Diencephalon (tissue), 1 donor: ENCODE measurements around the gene ZNF394. TPM values are rescaled to one million over a fixed set of nuclear protein-coding genes. Genes with fewer than 3 reads are reported as not detected.

ENCODE experiments used
- total RNA-seq: library from RNA; depleted of rRNA; stranded (reverse); fragments of >200 nt; gene quantifications from one replicate; pipeline ENCODE4 v1.2.3, GENCODE V29; 2014

Gene ZNF394
- 28.8 TPM for total RNA-seq

GRCh38 chr7:99499721-99500636 lies at the start of gene ZNF394:
Gene ZNF394, minus strand, starts transcription at chr7:99500281. Its CDS starts 188 bp downstream, at chr7:99500093.

GRCh38 chr7:99504603-99505323 lies 4.7 kb upstream of the ZNF394 start, which contains the start of gene ZKSCAN5:
Gene ZKSCAN5, plus strand, starts transcription at chr7:99504662. Its CDS starts 1,383 bp downstream, at chr7:99506045.

GRCh38 chr7:99472561-99473314 lies 27.3 kb downstream of the ZNF394 start, which contains the start of gene ZNF789:
Gene ZNF789, plus strand, starts transcription at chr7:99472890. Its CDS starts 3,567 bp downstream, at chr7:99476457.

Other genes with a start within 250 kb of the ZNF394 start
- gene MYH16, start 227.4 kb downstream of the ZNF394 start, total RNA-seq, result not detected
- gene ARPC1A, start 174.4 kb downstream of the ZNF394 start, total RNA-seq, result 99.9 TPM
- 22.6 TPM for gene ARPC1B, start 125.6 kb downstream of the ZNF394 start, total RNA-seq
- 25.8 TPM for gene PDAP1, start 91.7 kb downstream of the ZNF394 start, total RNA-seq
- gene BUD31, start 91.3 kb downstream of the ZNF394 start, total RNA-seq, result 84.4 TPM
- 7.2 TPM for gene PTCD1, start 61.5 kb downstream of the ZNF394 start, total RNA-seq
- 27.0 TPM for gene CPSF4, start 61.3 kb downstream of the ZNF394 start, total RNA-seq
- gene ATP5MF, start 34.1 kb downstream of the ZNF394 start, total RNA-seq, result 348 TPM
- gene ZNF789, start 27.4 kb downstream of the ZNF394 start, total RNA-seq, result 26.5 TPM
- 16.8 TPM for gene ZKSCAN5, start 4.4 kb upstream of the ZNF394 start, total RNA-seq
- 17.5 TPM for gene FAM200A, start 51.8 kb upstream of the ZNF394 start, total RNA-seq
- 88.3 TPM for gene ZNF655, start 58.4 kb upstream of the ZNF394 start, total RNA-seq
- gene TMEM225B, start 98.0 kb upstream of the ZNF394 start, total RNA-seq, result 0.23 TPM
- 14.8 TPM for gene ZSCAN25, start 116.7 kb upstream of the ZNF394 start, total RNA-seq
- gene CYP3A5, start 179.7 kb upstream of the ZNF394 start, total RNA-seq, result not detected
- not detected for gene CYP3A7, start 234.9 kb upstream of the ZNF394 start, total RNA-seq